HepG2 (cell line): ENCODE results near the gene PXMP4. TPM values are rescaled to one million over a fixed set of nuclear protein-coding genes. Genes with fewer than 3 reads are reported as not detected.

Experiments
- CBX1 ChIP-seq: IDR thresholded peaks from one replicate; pipeline ENCODE4 v1.6.1; 2016; ENCODE audit warnings: antibody characterized with exemption, low read depth
- CREM ChIP-seq, 2 experiments: sonication (generic) in 1 of 2; formaldehyde crosslinking in 1 of 2; IDR thresholded peaks; 2 replicates each; pipeline versions ENCODE4 v1.4.0 to v1.6.1; 2016 to 2020; ENCODE audit warnings: antibody characterized with exemption in 1 of 2, mild to moderate bottlenecking in 1 of 2, missing genetic modification reagents in 1 of 2
- E2F5 ChIP-seq: sonication (generic); formaldehyde crosslinking; conservative IDR thresholded peaks from 2 replicates; pipeline ENCODE4 v1.4.0; 2020; ENCODE audit warnings: missing genetic modification reagents
- MAZ ChIP-seq, 2 experiments: sonication (generic) in 1 of 2; formaldehyde crosslinking in 1 of 2; IDR thresholded peaks; 2 replicates each; pipeline versions ENCODE4 v1.5.0 to v1.6.1; 2012 to 2020; ENCODE audit warnings: low read depth in 2 of 2, mild to moderate bottlenecking in 2 of 2, borderline replicate concordance in 1 of 2, improper control_type of control experiment in 1 of 2, low read length in 1 of 2, missing genetic modification reagents in 1 of 2, moderate library complexity in 1 of 2
- NBN ChIP-seq: fragments of 450-650 bp; conservative IDR thresholded peaks from 2 replicates; pipeline ENCODE4 v1.6.1; 2017
- NFAT5 ChIP-seq: sonication (generic); formaldehyde crosslinking; IDR thresholded peaks from 2 replicates; pipeline ENCODE4 v1.4.0; 2020; ENCODE audit warnings: missing genetic modification reagents
- RBFOX2 ChIP-seq: fragments of 200-400 bp; formaldehyde crosslinking; IDR thresholded peaks from 2 replicates; pipeline ENCODE4 v1.6.1; 2017; ENCODE audit warnings: low read depth, mild to moderate bottlenecking, low read length
- SIN3A ChIP-seq: IDR thresholded peaks from 2 replicates; pipeline ENCODE4 v1.6.1; 2011; ENCODE audit warnings: low read depth, mild to moderate bottlenecking, control low read depth, low read length, borderline replicate concordance
- THAP8 ChIP-seq: sonication (generic); formaldehyde crosslinking; IDR thresholded peaks from 2 replicates; pipeline ENCODE4 v1.5.1; 2020; ENCODE audit warnings: missing genetic modification reagents, mild to moderate bottlenecking, borderline replicate concordance
- ZC3H4 ChIP-seq: sonication (generic); formaldehyde crosslinking; IDR thresholded peaks from 2 replicates; pipeline ENCODE4 v1.4.0; 2020; ENCODE audit warnings: missing genetic modification reagents, borderline replicate concordance
- ZIK1 ChIP-seq: sonication (generic); formaldehyde crosslinking; IDR thresholded peaks from 2 replicates; pipeline ENCODE4 v1.5.0; 2020; ENCODE audit warnings: mild to moderate bottlenecking, low read depth, missing genetic modification reagents, borderline replicate concordance
- ZNF670 ChIP-seq: sonication (generic); formaldehyde crosslinking; IDR thresholded peaks from 2 replicates; pipeline ENCODE4 v1.8.0; 2022; ENCODE audit warnings: mild to moderate bottlenecking, missing genetic modification reagents, borderline replicate concordance
- ZSCAN22 ChIP-seq: sonication (generic); formaldehyde crosslinking; IDR thresholded peaks from 2 replicates; pipeline ENCODE4 v1.4.0; 2020; ENCODE audit warnings: mild to moderate bottlenecking, missing genetic modification reagents
- polyA plus RNA-seq, 8 experiments: library from polyadenylated mRNA; depleted of rRNA in 3 of 8; stranded (reverse) in 7 of 8; unstranded in 1 of 8; fragments of >200 nt; fragmentation: Illumina TruSeq in 4 of 8; extraction: Trizol in 4 of 8; gene quantifications; 2 replicates each; pipeline versions ENCODE4 v1.2.1 to v1.2.3, GENCODE V29; 2011 to 2016; ENCODE audit warnings: low read depth in 4 of 8, missing spikeins in 1 of 8, mixed read lengths in 1 of 8; ENCODE audit not compliant: insufficient read depth in 1 of 8
- total RNA-seq, 5 experiments: library from RNA; depleted of rRNA; stranded (reverse); fragments of >200 nt; fragmentation: Illumina TruSeq; extraction: Trizol; gene quantifications; 2 replicates each; pipeline ENCODE4 v1.2.3, GENCODE V29; 2016; ENCODE audit warnings: low read depth in 1 of 5
- TF ChIP-seq, protein P1 (sequence below): sonication (generic); formaldehyde crosslinking; IDR thresholded peaks from 2 replicates; pipeline ENCODE4 v1.4.0; 2020; ENCODE audit warnings: missing genetic modification reagents
- TF ChIP-seq, protein P2 (sequence below): IDR thresholded peaks from 2 replicates; pipeline ENCODE4 v1.6.1; 2016; ENCODE audit warnings: mild to moderate bottlenecking, missing biosample characterization, missing genetic modification reagents
- TF ChIP-seq, protein P3 (sequence below): sonication (generic); formaldehyde crosslinking; IDR thresholded peaks from 2 replicates; pipeline ENCODE4 v1.5.0; 2020; ENCODE audit warnings: missing genetic modification reagents
- TF ChIP-seq, protein P4 (sequence below): IDR thresholded peaks from 2 replicates; pipeline ENCODE4 v1.6.1; 2018; ENCODE audit warnings: missing genetic modification reagents, mild to moderate bottlenecking, missing compliant biosample characterization

PXMP4 gene
- total and polyA plus RNA-seq, 2 of the 13 experiments (the other 11 are each of a cell fraction or from before 2014, with no cell fraction given), result not detected

- TF ChIP-seq CBX1 (no peak), THAP8 (CRISPR knock-in tag) (no peak), NBN (no peak), ZNF670 (CRISPR knock-in tag) (no peak), MAZ (IDR thresholded peaks at IDR 0.05; ENCODE audit: borderline replicate concordance, low read depth, low read length) (no peak), MAZ (CRISPR knock-in tag; IDR thresholded peaks at IDR 0.05; ENCODE audit: low read depth) (no peak), NFAT5 (no peak), ZIK1 (no peak), E2F5 (CRISPR knock-in tag) (no peak), CREM (IDR thresholded peaks at IDR 0.05) (no peak), CREM (CRISPR knock-in tag; IDR thresholded peaks at IDR 0.05) (no peak), ZC3H4 (no peak), RBFOX2 (no peak), ZSCAN22 (CRISPR knock-in tag) (no peak), SIN3A (no peak)
- TF ChIP-seq, protein P1, sequence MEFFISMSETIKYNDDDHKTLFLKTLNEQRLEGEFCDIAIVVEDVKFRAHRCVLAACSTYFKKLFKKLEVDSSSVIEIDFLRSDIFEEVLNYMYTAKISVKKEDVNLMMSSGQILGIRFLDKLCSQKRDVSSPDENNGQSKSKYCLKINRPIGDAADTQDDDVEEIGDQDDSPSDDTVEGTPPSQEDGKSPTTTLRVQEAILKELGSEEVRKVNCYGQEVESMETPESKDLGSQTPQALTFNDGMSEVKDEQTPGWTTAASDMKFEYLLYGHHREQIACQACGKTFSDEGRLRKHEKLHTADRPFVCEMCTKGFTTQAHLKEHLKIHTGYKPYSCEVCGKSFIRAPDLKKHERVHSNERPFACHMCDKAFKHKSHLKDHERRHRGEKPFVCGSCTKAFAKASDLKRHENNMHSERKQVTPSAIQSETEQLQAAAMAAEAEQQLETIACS (CRISPR knock-in tag), result no peak
- TF ChIP-seq, protein P2, sequence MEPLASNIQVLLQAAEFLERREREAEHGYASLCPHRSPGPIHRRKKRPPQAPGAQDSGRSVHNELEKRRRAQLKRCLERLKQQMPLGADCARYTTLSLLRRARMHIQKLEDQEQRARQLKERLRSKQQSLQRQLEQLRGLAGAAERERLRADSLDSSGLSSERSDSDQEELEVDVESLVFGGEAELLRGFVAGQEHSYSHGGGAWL, result no peak
- TF ChIP-seq, protein P3, sequence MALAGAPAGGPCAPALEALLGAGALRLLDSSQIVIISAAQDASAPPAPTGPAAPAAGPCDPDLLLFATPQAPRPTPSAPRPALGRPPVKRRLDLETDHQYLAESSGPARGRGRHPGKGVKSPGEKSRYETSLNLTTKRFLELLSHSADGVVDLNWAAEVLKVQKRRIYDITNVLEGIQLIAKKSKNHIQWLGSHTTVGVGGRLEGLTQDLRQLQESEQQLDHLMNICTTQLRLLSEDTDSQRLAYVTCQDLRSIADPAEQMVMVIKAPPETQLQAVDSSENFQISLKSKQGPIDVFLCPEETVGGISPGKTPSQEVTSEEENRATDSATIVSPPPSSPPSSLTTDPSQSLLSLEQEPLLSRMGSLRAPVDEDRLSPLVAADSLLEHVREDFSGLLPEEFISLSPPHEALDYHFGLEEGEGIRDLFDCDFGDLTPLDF (CRISPR knock-in tag), result no peak
- TF ChIP-seq, protein P4, sequence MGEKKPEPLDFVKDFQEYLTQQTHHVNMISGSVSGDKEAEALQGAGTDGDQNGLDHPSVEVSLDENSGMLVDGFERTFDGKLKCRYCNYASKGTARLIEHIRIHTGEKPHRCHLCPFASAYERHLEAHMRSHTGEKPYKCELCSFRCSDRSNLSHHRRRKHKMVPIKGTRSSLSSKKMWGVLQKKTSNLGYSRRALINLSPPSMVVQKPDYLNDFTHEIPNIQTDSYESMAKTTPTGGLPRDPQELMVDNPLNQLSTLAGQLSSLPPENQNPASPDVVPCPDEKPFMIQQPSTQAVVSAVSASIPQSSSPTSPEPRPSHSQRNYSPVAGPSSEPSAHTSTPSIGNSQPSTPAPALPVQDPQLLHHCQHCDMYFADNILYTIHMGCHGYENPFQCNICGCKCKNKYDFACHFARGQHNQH (CRISPR knock-in tag), result 0 out of 2 replicates have a peak, but pooled peaks have one; percentile 23
These were observed 9.2 kb downstream of the PXMP4 start (continued) for GRCh38 chr20:33710681-33711445.
